Neural progenitor cell (in vitro differentiated cells): ENCODE results near the gene SOD2.

ENCODE experiments used
- CTCF ChIP-seq: fragments of 200-600 bp; sonication (generic); IDR thresholded peaks from 2 replicates; pipeline ENCODE4 v1.5.1; 2017; ENCODE audit warnings: antibody characterized with exemption, mild to moderate bottlenecking
- EZH2 ChIP-seq: fragments of 200-600 bp; sonication (generic); IDR thresholded peaks from 2 replicates; pipeline ENCODE4 v1.6.1; 2017; ENCODE audit warnings: antibody characterized with exemption, mild to moderate bottlenecking, moderate library complexity

GRCh38 chr6:159649441-159649840 lies 43.6 kb downstream of the SOD2 start:
- no peak for TF ChIP-seq CTCF
- no peak for TF ChIP-seq EZH2
